Inferior parietal cortex (tissue), 1 donor: ENCODE data around the gene NFE2L1.
A peak's percentile ranks its signal among the peaks of the same experiment; 100 is the strongest.
"Not testable (repeated sequence)": the region's sequence is repeated elsewhere in the genome, so short reads cannot be mapped to it uniquely, and the experiment has no call there.

Experiments
- DNase-seq: peaks from one replicate; pipeline ENCODE4 v3.0.0-alpha.2; 2016; ENCODE audit errors: extremely low spot score

Gene NFE2L1

GRCh38 chr17:48048384-48049126 is 396 bp downstream of the NFE2L1 start:
- no peak for DNase-seq

GRCh38 chr17:48051283-48051682 is 3.1 kb downstream of the NFE2L1 start:
- DNase-seq, result no peak

DNA sequence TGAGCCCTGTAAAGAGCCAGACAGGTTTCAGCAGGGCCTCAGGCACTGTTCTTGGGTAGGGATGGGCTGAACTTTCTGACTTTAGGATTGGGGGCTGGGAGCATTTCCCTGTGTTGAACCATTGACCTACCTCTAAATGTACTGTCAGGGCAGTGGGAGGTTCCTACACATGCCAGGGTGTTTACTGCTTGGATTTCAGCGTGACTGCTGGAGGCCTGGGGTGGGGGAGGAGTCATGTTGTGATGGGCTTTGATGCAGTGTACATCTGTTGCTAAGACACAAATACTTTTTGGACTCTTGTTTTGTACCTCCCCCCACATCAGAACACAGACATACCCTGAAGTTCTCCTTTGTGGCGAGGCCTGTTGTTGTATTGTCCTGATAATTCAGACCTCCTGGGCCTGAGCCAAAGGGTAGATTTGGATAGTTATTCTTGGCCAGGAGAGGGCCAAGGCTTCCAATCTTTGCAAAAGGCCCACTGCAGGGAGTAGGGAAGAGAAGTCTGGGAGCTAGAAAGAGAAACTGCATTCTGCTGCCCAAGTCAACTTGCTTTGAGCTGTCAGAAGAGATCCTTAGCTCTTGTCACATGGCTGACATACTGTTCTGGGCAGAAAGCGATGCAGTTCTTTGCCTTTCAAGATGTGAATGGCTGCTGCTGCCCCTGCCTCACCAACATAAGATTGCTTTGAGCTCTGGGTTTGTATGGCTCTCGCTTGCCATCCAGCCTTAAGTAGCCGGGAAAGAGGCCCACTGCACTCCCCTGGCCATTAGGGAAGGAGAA is 3.7 kb downstream of the NFE2L1 start:
- DNase-seq, result no peak

- peak; percentile 53 for DNase-seq
These were observed 5.0 kb downstream of the NFE2L1 start for GRCh38 chr17:48052956-48053757.

GRCh38 chr17:48053758-48054237 is 5.6 kb downstream of the NFE2L1 start:
- no peak for DNase-seq

- peak; percentile 66 for DNase-seq
These were observed 6.4 kb downstream of the NFE2L1 start for GRCh38 chr17:48054238-48055185.

- DNase-seq, result no peak
These were observed 7.5 kb downstream of the NFE2L1 start for GRCh38 chr17:48055531-48056245.

DNA sequence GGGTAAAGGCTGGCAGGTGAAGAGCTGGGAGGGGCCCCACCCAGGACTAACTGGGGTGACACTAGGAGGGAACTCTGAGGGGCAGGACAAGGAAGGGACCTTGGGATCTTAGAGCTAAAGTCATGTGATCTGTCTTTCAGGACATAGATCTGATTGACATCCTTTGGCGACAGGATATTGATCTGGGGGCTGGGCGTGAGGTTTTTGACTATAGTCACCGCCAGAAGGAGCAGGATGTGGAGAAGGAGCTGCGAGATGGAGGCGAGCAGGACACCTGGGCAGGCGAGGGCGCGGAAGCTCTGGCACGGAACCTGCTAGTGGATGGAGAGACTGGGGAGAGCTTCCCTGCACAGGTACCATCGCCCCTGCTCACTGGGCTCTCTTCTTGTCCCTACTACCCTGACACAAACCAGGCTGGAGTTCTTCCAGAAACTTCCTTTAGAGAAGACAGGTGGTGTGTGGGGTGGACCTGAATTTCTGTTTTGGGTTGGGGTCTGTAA is 8.1 kb downstream of the NFE2L1 start:
- no peak for DNase-seq

DNA sequence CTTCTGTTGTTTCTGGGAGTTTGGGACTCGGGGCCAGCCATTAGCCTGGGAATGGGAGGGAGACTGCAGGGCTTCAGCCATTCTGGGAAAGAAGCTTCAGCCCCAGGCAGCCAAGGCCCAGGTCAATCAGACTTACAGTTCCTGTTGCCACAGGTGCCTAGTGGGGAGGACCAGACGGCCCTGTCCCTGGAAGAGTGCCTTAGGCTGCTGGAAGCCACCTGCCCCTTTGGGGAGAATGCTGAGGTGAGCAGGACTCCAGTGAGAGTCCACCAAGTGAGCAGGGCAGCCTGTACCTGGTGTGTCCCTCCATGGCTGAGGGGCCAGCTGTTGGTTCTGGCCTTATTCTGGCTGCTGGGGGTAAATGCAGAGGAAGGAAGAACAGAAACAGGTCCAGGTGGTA is 8.7 kb downstream of the NFE2L1 start:
- DNase-seq, result no peak

DNA sequence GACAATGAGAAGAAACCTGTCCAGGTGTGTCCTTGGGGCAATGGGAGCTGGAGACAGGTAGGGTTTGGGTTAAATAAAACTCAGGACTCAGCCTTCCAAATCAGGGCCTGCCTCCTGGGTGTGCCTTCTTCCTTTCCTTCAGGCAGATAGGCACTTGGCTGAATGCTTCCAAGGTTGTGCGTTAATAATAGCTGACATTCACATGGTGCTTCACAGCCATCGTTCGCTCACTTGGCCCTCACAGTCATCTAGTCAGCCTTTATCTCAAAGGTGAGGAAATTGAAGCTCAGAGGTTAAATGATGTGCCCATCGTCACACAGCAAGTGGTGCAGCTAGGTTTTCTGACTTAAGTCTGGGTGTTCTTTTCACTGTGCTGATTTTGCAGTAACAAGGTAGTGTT is 9.5 kb downstream of the NFE2L1 start:
- no peak for DNase-seq

DNA sequence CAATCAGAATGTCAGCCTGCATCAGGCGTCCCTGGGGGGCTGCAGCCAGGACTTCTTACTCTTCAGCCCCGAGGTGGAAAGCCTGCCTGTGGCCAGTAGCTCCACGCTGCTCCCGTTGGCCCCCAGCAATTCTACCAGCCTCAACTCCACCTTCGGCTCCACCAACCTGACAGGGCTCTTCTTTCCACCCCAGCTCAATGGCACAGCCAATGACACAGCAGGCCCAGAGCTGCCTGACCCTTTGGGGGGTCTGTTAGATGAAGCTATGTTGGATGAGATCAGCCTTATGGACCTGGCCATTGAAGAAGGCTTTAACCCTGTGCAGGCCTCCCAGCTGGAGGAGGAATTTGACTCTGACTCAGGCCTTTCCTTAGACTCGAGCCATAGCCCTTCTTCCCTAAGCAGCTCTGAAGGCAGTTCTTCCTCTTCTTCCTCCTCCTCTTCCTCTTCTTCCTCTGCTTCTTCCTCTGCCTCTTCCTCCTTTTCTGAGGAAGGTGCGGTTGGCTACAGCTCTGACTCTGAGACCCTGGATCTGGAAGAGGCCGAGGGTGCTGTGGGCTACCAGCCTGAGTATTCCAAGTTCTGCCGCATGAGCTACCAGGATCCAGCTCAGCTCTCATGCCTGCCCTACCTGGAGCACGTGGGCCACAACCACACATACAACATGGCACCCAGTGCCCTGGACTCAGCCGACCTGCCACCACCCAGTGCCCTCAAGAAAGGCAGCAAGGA is 10.4 kb downstream of the NFE2L1 start:
- no peak for DNase-seq

DNA sequence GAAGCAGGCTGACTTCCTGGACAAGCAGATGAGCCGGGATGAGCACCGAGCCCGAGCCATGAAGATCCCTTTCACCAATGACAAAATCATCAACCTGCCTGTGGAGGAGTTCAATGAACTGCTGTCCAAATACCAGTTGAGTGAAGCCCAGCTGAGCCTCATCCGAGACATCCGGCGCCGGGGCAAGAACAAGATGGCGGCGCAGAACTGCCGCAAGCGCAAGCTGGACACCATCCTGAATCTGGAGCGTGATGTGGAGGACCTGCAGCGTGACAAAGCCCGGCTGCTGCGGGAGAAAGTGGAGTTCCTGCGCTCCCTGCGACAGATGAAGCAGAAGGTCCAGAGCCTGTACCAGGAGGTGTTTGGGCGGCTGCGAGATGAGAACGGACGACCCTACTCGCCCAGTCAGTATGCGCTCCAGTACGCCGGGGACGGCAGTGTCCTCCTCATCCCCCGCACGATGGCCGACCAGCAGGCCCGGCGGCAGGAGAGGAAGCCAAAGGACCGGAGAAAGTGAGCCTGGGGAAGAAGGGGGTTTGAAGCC is 11.0 kb downstream of the NFE2L1 start:
- DNase-seq, result no peak

GRCh38 chr17:48060249-48060648 is 12.1 kb downstream of the NFE2L1 start:
- DNase-seq, result no peak

DNA sequence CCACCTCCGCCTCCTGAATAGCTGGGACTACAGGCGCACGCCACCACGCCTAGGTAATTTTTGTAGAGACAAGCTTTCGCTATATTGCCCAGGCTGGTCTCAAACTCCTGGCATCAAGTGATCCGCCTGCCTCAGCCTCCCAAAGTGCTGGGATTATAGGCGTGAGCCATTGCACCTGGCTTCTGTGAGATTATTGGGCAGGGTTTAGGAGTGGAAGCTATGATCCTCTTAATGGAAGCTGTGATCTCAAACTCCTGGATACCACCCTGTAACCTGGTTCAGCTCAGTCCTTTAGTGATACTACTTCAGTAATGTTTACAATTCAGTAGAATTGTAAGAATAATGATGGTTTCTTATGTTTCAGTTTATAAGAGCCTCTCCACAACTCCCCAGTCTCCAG is 14.1 kb downstream of the NFE2L1 start:
- no peak for DNase-seq

GRCh38 chr17:48064638-48065037 is 16.5 kb downstream of the NFE2L1 start:
- DNase-seq, result no peak

DNA sequence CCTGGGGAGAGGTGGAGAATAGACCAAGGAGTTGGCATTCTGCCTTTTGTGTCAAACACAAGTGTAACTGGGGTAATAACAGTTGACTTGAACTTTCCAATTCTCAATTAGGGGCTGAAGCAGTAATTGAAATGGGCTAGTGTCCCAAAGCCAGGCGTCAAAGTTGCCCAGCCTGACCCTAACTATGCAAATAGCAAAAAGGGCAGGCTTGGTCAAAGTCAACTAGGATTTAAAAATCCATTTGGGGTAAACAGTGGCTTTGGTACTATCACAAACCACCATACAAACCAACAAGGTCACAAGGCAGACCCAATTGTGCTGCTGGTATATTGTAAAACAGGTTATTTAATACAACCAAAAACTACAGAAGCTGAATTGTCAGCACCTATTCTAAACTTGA is 18.0 kb downstream of the NFE2L1 start:
- DNase-seq, result no peak

DNA sequence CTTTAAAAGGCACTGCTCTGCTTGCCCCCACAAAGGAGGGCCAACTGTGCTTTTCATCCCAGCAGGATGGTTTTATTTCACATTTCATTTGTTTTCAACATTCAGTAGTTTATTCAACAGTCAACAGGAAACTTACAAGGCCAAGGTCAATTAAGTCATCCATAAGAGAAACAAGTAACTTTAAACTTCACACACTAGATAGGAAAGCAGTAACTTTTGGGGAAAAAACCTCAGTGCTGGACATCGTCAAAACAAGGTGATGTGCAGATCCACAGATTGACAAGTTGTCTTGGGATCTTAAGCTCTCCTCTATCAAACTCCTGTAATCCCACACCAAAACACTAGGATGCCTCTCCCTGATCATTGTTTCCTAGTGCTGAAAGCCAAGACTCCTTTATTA is 18.5 kb downstream of the NFE2L1 start:
- DNase-seq, result no peak

GRCh38 chr17:48067245-48067644 is 19.1 kb downstream of the NFE2L1 start:
- DNase-seq, result no peak

DNA sequence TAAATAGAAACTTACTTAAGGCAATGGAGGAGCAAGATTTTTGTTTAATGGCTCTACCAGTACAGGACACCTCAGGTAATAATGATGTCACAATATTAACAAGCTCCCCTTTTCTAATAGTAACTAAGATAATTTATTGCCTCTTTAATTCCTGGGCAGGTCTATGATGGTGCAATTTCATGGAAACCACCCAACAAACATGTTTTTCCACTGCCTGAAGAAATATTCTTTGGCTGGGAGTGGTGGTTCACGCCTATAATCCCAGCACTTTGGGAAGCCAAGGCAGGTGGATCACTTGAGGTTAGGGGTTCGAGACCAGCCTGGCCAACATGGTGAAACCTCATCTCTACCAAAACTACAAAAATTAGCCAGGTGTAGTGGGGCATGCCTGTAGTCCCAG is 19.6 kb downstream of the NFE2L1 start:
- DNase-seq, result not testable (repeated sequence)
